H9 (cell line): ENCODE results near the gene PTPN7. TPM values are rescaled to one million over a fixed set of nuclear protein-coding genes. Genes with fewer than 3 reads are reported as not detected.

Experiments
- DNase-seq: peaks from one replicate; pipeline ENCODE4 v3.0.0-alpha.2; 2017
- H2AFZ ChIP-seq: one replicate; pipeline ENCODE4 v1.6.1; 2013; ENCODE audit warnings: mild to moderate bottlenecking, low read length, control low read depth, moderate library complexity
- H2AK5ac ChIP-seq: 2 replicates; pipeline ENCODE4 v1.6.1; 2013; ENCODE audit warnings: low read length, control low read depth, mixed read lengths; ENCODE audit not compliant: insufficient read length
- H2BK120ac ChIP-seq: one replicate; pipeline ENCODE4 v1.6.1; 2013; ENCODE audit warnings: low read depth, mild to moderate bottlenecking, low read length, control low read depth, inconsistent platforms; ENCODE audit not compliant: poor library complexity, severe bottlenecking
- H2BK12ac ChIP-seq: 2 replicates; pipeline ENCODE4 v1.6.1; 2013; ENCODE audit warnings: low read length, control low read depth, mixed read lengths, low read depth; ENCODE audit not compliant: insufficient read length
- H2BK15ac ChIP-seq: 2 replicates; pipeline ENCODE4 v1.6.1; 2013; ENCODE audit warnings: low read depth, low read length, control low read depth
- H2BK20ac ChIP-seq: one replicate; pipeline ENCODE4 v1.6.1; 2013; ENCODE audit warnings: low read depth, mild to moderate bottlenecking, low read length, control low read depth, inconsistent platforms; ENCODE audit not compliant: poor library complexity, severe bottlenecking
- H2BK5ac ChIP-seq: 2 replicates; pipeline ENCODE4 v1.6.1; 2013; ENCODE audit warnings: low read length, control low read depth, mixed read lengths; ENCODE audit not compliant: insufficient read length
- H3K14ac ChIP-seq: 2 replicates; pipeline ENCODE4 v1.6.1; 2013; ENCODE audit warnings: low read length, control low read depth; ENCODE audit not compliant: insufficient read depth
- H3K18ac ChIP-seq: 2 replicates; pipeline ENCODE4 v1.6.1; 2013; ENCODE audit warnings: low read depth, mild to moderate bottlenecking, mixed read lengths, low read length, control low read depth; ENCODE audit not compliant: insufficient read length
- H3K23ac ChIP-seq: 2 replicates; pipeline ENCODE4 v1.6.1; 2013; ENCODE audit warnings: low read length, control low read depth, mixed read lengths, low read depth; ENCODE audit not compliant: insufficient read length
- H3K23me2 ChIP-seq: 2 replicates; pipeline ENCODE4 v1.6.1; 2013; ENCODE audit warnings: low read depth, mild to moderate bottlenecking, mixed read lengths, low read length, control low read depth; ENCODE audit not compliant: insufficient read length, poor library complexity, severe bottlenecking
- H3K27ac ChIP-seq: 2 replicates; pipeline ENCODE4 v1.5.1; 2013; ENCODE audit warnings: low read length, control low read depth, mixed read lengths, low read depth; ENCODE audit not compliant: insufficient read length
- H3K27me3 ChIP-seq: 2 replicates; pipeline ENCODE4 v1.6.1; 2013; ENCODE audit warnings: low read length, control low read depth, inconsistent platforms; ENCODE audit not compliant: insufficient read depth
- H3K4ac ChIP-seq: 2 replicates; pipeline ENCODE4 v1.6.1; 2013; ENCODE audit warnings: low read depth, mild to moderate bottlenecking, control low read depth, inconsistent platforms, low read length, moderate library complexity
- H3K4me1 ChIP-seq: 2 replicates; pipeline ENCODE4 v1.6.1; 2013; ENCODE audit warnings: low read length, control low read depth, inconsistent platforms; ENCODE audit not compliant: insufficient read depth
- H3K4me2 ChIP-seq: 2 replicates; pipeline ENCODE4 v1.6.1; 2013; ENCODE audit warnings: low read length, control low read depth, mixed read lengths; ENCODE audit not compliant: insufficient read length, insufficient read depth
- H3K56ac ChIP-seq: 2 replicates; pipeline ENCODE4 v1.6.1; 2013; ENCODE audit warnings: low read depth, mild to moderate bottlenecking, mixed read lengths, low read length, control low read depth; ENCODE audit not compliant: insufficient read length
- H3K79me1 ChIP-seq: 2 replicates; pipeline ENCODE4 v1.6.1; 2013; ENCODE audit warnings: low read depth, mild to moderate bottlenecking, moderate library complexity, low read length, control low read depth, inconsistent platforms; ENCODE audit not compliant: insufficient read depth, poor library complexity, severe bottlenecking
- H3K79me2 ChIP-seq: 2 replicates; pipeline ENCODE4 v1.6.1; 2013; ENCODE audit warnings: low read length, control low read depth, inconsistent platforms; ENCODE audit not compliant: insufficient read depth
- H3K9ac ChIP-seq: 2 replicates; pipeline ENCODE4 v1.6.1; 2013; ENCODE audit warnings: low read length, control low read depth, mixed read lengths; ENCODE audit not compliant: insufficient read length; ENCODE audit errors: extremely low read depth
- H3K9me3 ChIP-seq: one replicate; pipeline ENCODE4 v1.6.1; 2013; ENCODE audit warnings: low read depth, low read length, inconsistent platforms; ENCODE audit not compliant: control insufficient read depth
- H3T11ph ChIP-seq: one replicate; pipeline ENCODE4 v1.6.1; 2013; ENCODE audit warnings: mild to moderate bottlenecking, low read length, control low read depth, inconsistent platforms
- H4K20me1 ChIP-seq: one replicate; pipeline ENCODE4 v1.6.1; 2013; ENCODE audit not compliant: control insufficient read depth, insufficient read length, insufficient read depth
- H4K5ac ChIP-seq: 2 replicates; pipeline ENCODE4 v1.6.1; 2013; ENCODE audit warnings: low read depth, mild to moderate bottlenecking, mixed read lengths, low read length, control low read depth; ENCODE audit not compliant: insufficient read length
- H4K8ac ChIP-seq: replicated peaks from 2 replicates; pipeline ENCODE4 v1.6.1; 2013; ENCODE audit warnings: low read length, control low read depth, mixed read lengths, low read depth; ENCODE audit not compliant: insufficient read length
- H4K91ac ChIP-seq: 2 replicates; pipeline ENCODE4 v1.6.1; 2013; ENCODE audit warnings: low read depth, mild to moderate bottlenecking, moderate library complexity, mixed read lengths, low read length, control low read depth; ENCODE audit not compliant: insufficient read length
- H3K27ac Mint-ChIP-seq, 3 experiments: 2 replicates in 2 of 3; 3 replicates in 1 of 3; pipeline ENCODE4 v1.8.0; 2020 to 2021; ENCODE audit warnings: mixed read lengths in 3 of 3, mild to moderate bottlenecking in 1 of 3, moderate library complexity in 1 of 3
- H3K27me3 Mint-ChIP-seq: 2 replicates; pipeline ENCODE4 v1.8.0; 2021; ENCODE audit warnings: low read depth, mild to moderate bottlenecking, moderate library complexity, mixed read lengths
- H3K36me3 Mint-ChIP-seq, 3 experiments: 2 replicates in 2 of 3; 3 replicates in 1 of 3; pipeline ENCODE4 v1.8.0; 2020 to 2021; ENCODE audit warnings: low read depth in 3 of 3, mixed read lengths in 3 of 3; ENCODE audit not compliant: insufficient read depth in 1 of 3
- H3K4me1 Mint-ChIP-seq, 2 experiments: 2 replicates each; pipeline ENCODE4 v1.8.0; 2020; ENCODE audit warnings: mixed read lengths in 2 of 2
- H3K4me3 Mint-ChIP-seq, 2 experiments: 2 replicates in 1 of 2; 3 replicates in 1 of 2; pipeline ENCODE4 v1.8.0; 2020 to 2021; ENCODE audit warnings: mild to moderate bottlenecking in 2 of 2, mixed read lengths in 2 of 2, moderate library complexity in 1 of 2
- H3K9me3 Mint-ChIP-seq, 2 experiments: 2 replicates in 1 of 2; 3 replicates in 1 of 2; pipeline ENCODE4 v1.8.0; 2020; ENCODE audit warnings: mild to moderate bottlenecking in 2 of 2, mixed read lengths in 2 of 2, moderate library complexity in 1 of 2
- CTCF ChIP-seq: fragments of 200-600 bp; sonication (generic); conservative IDR thresholded peaks from 3 replicates; pipeline ENCODE4 v1.8.0; 2021; ENCODE audit warnings: antibody characterized with exemption, mild to moderate bottlenecking
- WGBS: extraction: QIAGEN DNeasy Blood & Tissue Kit; methylation state at CpG from one replicate; pipeline ENCODE4 v1.1.7; 2013; ENCODE audit warnings: missing lambda C conversion rate, low lambda C conversion rate, mixed read lengths; ENCODE audit not compliant: insufficient read length; ENCODE audit errors: extremely low coverage; 5-methylcytosine and 5-hydroxymethylcytosine counted together
- total RNA-seq: library from RNA; stranded (reverse); gene quantifications from 2 replicates; pipeline ENCODE4 v1.2.1, GENCODE V29; 2021

PTPN7 gene
- total RNA-seq, 1 experiment from 2014 or later = 0.72 TPM

- no peak for DNase-seq
- H2BK12ac ChIP-seq = no peak within 1 kb of the TSS
- no peak; the same call in 2 of the 3 replicates for TF ChIP-seq CTCF
- H3T11ph ChIP-seq = no peak within 1 kb of the TSS
- no peak within 1 kb of the TSS for H3K18ac ChIP-seq
- no peaks in the 10 kb centered on the region; the same call in 1 of the 2 replicates for H3K4me1 ChIP-seq
- H2BK20ac ChIP-seq = no peak within 1 kb of the TSS
- H4K20me1 ChIP-seq = no peaks in the 10 kb centered on the region
- H2AFZ ChIP-seq = no peak within 1 kb of the TSS
- H3K9ac ChIP-seq = no peak within 1 kb of the TSS
- H3K23ac ChIP-seq = no peak within 1 kb of the TSS
- peaks cover 53% of the 10 kb centered on the region for H3K27me3 Mint-ChIP-seq
- peak within 1 kb of the TSS; percentile 61 to 82 for H3K4me3 Mint-ChIP-seq
- no peak within 1 kb of the TSS for H3K56ac ChIP-seq
- H3K79me2 ChIP-seq = no peaks in the 10 kb centered on the region
- H4K8ac ChIP-seq = no peak within 1 kb of the TSS
- H4K91ac ChIP-seq = no peak within 1 kb of the TSS
- H4K5ac ChIP-seq = no peak within 1 kb of the TSS
- H3K4ac ChIP-seq = no peak within 1 kb of the TSS
- no peak within 1 kb of the TSS for H2AK5ac ChIP-seq
- no peaks in the 10 kb centered on the region for H3K79me1 ChIP-seq
- no CpG with 5 or more reads among the region's 61 CpGs for WGBS
- H2BK120ac ChIP-seq = no peak within 1 kb of the TSS
- H3K9me3 ChIP-seq = no peaks in the 10 kb centered on the region
- peaks cover 11% of the 10 kb centered on the region; the same call in 1 of the 2 replicates for H3K27me3 ChIP-seq
- no peaks in the 10 kb centered on the region; a peak in 1 of 7 replicates for H3K36me3 Mint-ChIP-seq
- H3K23me2 ChIP-seq = peaks cover 4% of the 10 kb centered on the region
- H3K27ac Mint-ChIP-seq = no peak within 1 kb of the TSS
- H2BK15ac ChIP-seq = no peak within 1 kb of the TSS
- H3K9me3 Mint-ChIP-seq = no peaks in the 10 kb centered on the region; a peak in 2 of 5 replicates
- peak within 1 kb of the TSS; percentile 65 for H3K4me2 ChIP-seq
- H3K4me1 Mint-ChIP-seq = peaks cover 6 to 14% of the 10 kb centered on the region in 2 experiments
- no peak within 1 kb of the TSS for H3K14ac ChIP-seq
- no peak within 1 kb of the TSS for H3K27ac ChIP-seq
- H2BK5ac ChIP-seq = no peak within 1 kb of the TSS
Observed at GRCh38 chr1:202193614-202194327, 33.4 kb upstream of the PTPN7 start, which contains the start of gene LGR6. Gene LGR6, plus strand, starts transcription at chr1:202193799. Its CDS starts 191 bp downstream, at chr1:202193990.
